Mesodermal cell (in vitro differentiated cells): Measurements from ENCODE around the gene XG.

Experiments used
- H3K27ac ChIP-seq: 2 replicates; pipeline ENCODE4 v1.7.0; 2013; ENCODE audit warnings: mild to moderate bottlenecking, low read depth, low read length, moderate library complexity; ENCODE audit not compliant: severe bottlenecking
- H3K36me3 ChIP-seq: 2 replicates; pipeline ENCODE4 v1.7.1; 2013; ENCODE audit warnings: mild to moderate bottlenecking, low read length, moderate library complexity; ENCODE audit not compliant: control insufficient read depth, insufficient read depth
- H3K4me1 ChIP-seq: one replicate; pipeline ENCODE4 v1.7.1; 2013; ENCODE audit warnings: mild to moderate bottlenecking, low read length; ENCODE audit not compliant: insufficient read depth, control insufficient read depth, poor library complexity, severe bottlenecking
- H3K4me3 ChIP-seq: 2 replicates; pipeline ENCODE4 v1.7.0; 2013; ENCODE audit warnings: low read length, control low read depth, mild to moderate bottlenecking; ENCODE audit not compliant: insufficient read depth, poor library complexity, severe bottlenecking; ENCODE audit errors: extremely low read depth
- H3K9me3 ChIP-seq: 2 replicates; pipeline ENCODE4 v1.7.1; 2013; ENCODE audit warnings: mild to moderate bottlenecking, low read length, moderate library complexity; ENCODE audit not compliant: control insufficient read depth
- WGBS, 2 experiments: methylation state at CpG; one replicate each; pipeline ENCODE4 v1.1.5; 2013; ENCODE audit warnings: missing lambda C conversion rate in 2 of 2; ENCODE audit not compliant: insufficient coverage in 2 of 2; 5-methylcytosine and 5-hydroxymethylcytosine counted together

Gene XG

DNA sequence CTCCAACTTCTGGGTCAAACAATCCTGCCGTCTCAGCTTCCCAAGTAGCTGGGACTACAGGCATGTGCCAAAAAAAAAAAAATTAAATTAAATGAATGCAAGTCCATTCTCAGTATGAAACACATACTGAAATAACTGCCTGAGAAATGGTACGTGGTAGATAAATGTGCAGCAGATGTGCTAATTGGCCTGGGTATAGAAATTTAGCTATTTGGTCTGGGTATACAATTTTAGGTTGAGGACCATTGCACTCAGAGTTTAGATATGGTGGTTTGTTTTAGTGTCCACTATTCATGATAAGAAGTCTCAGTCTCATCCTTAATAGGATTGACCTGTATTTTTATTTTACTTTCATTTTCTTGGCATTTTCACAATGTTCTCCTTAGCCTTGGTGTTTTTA, 86.1 kb downstream of the XG start:
- H3K4me3 ChIP-seq: no peak overlapping the region
- peaks cover 8% of the 10 kb centered on the region for H3K36me3 ChIP-seq
- no peak overlapping the region for H3K27ac ChIP-seq
- H3K9me3 ChIP-seq: peaks cover 5% of the 10 kb centered on the region
- no peaks in the 10 kb centered on the region for H3K4me1 ChIP-seq
- no CpG with 5 or more reads among the region's 2 CpGs for WGBS, 2 experiments

DNA sequence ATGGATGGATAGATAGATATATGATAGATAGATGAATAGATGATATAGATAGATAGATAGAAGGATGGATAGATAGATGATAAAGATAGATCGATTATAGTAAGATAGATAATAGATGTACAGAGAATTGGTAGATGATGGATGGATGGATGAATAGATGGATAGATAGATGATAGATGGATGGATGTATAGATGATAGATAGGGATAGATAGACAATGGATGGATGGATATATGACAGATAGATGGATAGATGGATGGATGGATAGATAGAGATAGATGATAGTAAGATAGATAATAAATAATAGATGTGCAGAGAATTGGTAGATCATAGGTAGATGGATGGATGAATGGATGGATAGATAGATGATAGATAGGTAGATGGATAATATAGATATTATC, 89.1 kb downstream of the XG start:
- no peak overlapping the region for H3K27ac ChIP-seq
- H3K9me3 ChIP-seq: peaks cover 5% of the 10 kb centered on the region
- no peak overlapping the region for H3K4me3 ChIP-seq
- H3K36me3 ChIP-seq: peaks cover 14% of the 10 kb centered on the region
- H3K4me1 ChIP-seq: no peaks in the 10 kb centered on the region
- 75 to 88% methylated on average over 1 of the region's 1 CpG for WGBS, 2 experiments

DNA sequence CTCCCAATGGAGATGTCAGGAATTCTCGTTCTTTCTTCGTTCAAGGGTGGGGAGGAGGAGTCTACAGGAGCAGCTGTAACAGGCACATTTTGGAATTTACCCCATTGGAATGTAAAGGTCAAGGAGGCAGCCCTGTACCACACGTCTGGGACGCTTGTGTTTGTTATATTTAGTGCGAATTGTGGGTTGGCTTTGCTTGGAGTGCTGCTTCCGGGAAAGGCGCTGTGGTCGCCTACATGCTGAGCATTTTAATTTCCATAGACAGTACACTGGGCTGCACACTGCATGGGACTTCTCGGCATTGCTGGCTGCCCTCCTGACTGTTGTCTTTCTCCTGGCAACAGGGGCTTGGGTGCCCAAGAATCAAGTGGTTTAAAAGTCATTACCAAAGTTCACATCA, 89.7 kb downstream of the XG start:
- 79 to 93% methylated on average over 2 to 6 of the region's 9 CpGs for WGBS, 2 experiments
- H3K36me3 ChIP-seq: peaks cover 14% of the 10 kb centered on the region
- no peak overlapping the region for H3K4me3 ChIP-seq
- no peaks in the 10 kb centered on the region for H3K4me1 ChIP-seq
- H3K27ac ChIP-seq: no peak overlapping the region
- peaks cover 5% of the 10 kb centered on the region for H3K9me3 ChIP-seq

DNA sequence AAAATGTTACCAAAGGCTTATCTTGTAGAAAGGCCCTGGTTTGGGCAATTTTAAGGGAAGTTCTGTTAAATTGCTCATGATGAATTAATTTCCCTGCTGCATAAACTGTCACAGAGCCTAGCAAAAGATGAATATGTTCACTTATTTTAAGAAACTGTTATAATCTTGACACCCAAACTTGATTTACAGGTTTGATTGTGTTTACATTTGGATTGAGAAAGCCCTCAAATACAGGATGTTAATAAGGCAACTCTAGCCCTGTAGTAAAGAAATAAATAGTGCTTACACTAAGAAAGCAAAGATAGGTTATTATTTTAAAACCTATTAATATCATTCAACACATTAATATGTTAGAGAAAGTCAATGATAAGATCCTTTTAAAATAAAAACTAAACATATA, 95.2 kb downstream of the XG start:
- no peak overlapping the region for H3K4me3 ChIP-seq
- peaks cover 4% of the 10 kb centered on the region for H3K4me1 ChIP-seq
- H3K9me3 ChIP-seq: no peaks in the 10 kb centered on the region
- H3K27ac ChIP-seq: no peak overlapping the region
- peaks cover 7% of the 10 kb centered on the region for H3K36me3 ChIP-seq

DNA sequence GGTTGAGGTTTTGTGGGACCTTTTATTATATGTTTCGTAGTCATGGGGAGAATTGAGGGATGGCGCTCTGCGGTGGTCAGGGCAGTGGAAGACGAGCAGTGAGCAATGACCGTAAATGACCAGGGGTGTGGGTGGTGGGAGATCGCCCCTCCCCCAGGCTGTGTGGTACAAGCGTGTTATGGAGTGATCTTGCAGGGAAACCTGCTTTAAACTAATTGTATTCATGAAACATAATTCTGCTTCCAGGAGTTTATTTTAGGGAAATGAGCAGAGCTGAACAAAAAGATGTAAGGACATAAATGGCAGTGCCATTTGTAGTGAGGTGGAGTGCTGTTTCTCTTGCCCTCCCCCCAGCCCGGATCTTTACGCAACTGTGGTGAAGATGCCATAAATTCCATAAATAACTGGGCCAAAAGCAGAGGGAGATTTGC, 97.0 kb downstream of the XG start:
- H3K36me3 ChIP-seq: peaks cover 9% of the 10 kb centered on the region
- 35 to 73% methylated on average over 2 to 5 of the region's 9 CpGs for WGBS, 2 experiments
- H3K4me1 ChIP-seq: peaks cover 4% of the 10 kb centered on the region
- no peak overlapping the region for H3K4me3 ChIP-seq
- H3K27ac ChIP-seq: peak overlapping the region; percentile 88
- H3K9me3 ChIP-seq: no peaks in the 10 kb centered on the region

DNA sequence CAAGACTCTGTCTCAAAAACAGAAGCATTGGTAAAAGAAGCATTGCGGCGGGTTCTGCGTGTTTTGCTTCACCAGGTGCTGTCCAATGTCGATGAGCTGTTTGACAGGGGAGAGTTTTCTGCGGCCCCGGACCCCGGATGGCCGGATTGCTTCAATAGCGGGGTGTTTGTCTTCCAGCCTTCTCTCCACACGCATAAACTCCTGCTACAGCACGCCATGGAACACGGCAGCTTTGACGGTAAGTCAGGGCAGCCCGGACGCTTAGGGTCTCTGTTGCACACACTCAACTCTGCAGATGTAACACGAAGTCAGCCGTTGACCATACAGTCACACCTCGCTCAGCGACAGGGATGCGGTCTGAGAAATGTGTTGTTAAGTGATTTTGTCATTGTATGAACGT, 103.1 kb downstream of the XG start:
- H3K4me1 ChIP-seq: peaks cover 4% of the 10 kb centered on the region
- H3K9me3 ChIP-seq: no peaks in the 10 kb centered on the region
- WGBS, 2 experiments: 97 to 98% methylated on average over 4 to 12 of the region's 21 CpGs
- H3K4me3 ChIP-seq: no peak overlapping the region
- H3K27ac ChIP-seq: no peak overlapping the region
- peaks cover 32% of the 10 kb centered on the region for H3K36me3 ChIP-seq

DNA sequence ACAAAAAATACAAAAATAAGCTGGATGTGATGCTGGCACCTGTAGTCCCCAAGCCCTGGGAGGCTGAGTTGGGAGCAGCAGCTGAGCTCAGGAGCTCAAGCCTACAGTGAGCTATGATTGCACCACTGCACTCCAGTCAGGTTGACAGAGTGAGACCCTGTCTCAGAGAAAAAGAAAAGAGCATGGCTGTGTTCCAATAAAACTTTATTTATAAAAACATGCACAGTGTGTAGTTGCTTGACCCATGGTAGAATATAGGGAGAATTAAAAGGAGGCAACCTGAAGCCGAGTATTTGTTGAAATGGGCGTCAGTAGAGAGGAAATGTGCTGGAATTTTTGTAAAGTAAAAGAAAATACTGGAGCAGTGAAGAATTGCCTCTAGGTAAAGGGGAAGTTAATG, 103.9 kb downstream of the XG start:
- H3K27ac ChIP-seq: no peak overlapping the region
- no peak overlapping the region for H3K4me3 ChIP-seq
- WGBS, 2 experiments: 96% methylated on average over 2 of the region's 2 CpGs; no CpG with 5 or more reads in 1 of the 2 experiments
- no peaks in the 10 kb centered on the region for H3K9me3 ChIP-seq
- H3K4me1 ChIP-seq: peaks cover 2% of the 10 kb centered on the region
- peaks cover 32% of the 10 kb centered on the region for H3K36me3 ChIP-seq

DNA sequence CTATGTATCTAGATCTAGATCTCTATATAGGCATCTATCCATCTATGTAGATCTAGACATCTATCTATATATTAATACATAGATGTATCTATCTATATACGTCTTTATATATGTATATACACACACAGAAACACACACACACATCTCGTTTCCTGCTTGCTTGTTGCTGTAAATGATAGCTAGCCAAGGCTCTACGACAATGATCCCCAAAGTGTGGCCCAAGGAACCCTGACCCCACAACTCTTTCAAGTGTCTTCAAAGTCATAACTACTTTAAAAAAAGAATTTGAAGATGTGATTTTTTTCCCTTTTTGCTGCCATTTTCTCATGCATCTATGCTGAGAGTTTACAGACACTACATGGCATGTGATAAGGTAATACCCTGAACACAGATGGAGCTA, 105.7 kb downstream of the XG start:
- peaks cover 40% of the 10 kb centered on the region for H3K36me3 ChIP-seq
- H3K4me3 ChIP-seq: no peak overlapping the region
- no peaks in the 10 kb centered on the region for H3K4me1 ChIP-seq
- no peak overlapping the region for H3K27ac ChIP-seq
- WGBS, 2 experiments: no CpG with 5 or more reads among the region's 3 CpGs
- H3K9me3 ChIP-seq: no peaks in the 10 kb centered on the region

DNA sequence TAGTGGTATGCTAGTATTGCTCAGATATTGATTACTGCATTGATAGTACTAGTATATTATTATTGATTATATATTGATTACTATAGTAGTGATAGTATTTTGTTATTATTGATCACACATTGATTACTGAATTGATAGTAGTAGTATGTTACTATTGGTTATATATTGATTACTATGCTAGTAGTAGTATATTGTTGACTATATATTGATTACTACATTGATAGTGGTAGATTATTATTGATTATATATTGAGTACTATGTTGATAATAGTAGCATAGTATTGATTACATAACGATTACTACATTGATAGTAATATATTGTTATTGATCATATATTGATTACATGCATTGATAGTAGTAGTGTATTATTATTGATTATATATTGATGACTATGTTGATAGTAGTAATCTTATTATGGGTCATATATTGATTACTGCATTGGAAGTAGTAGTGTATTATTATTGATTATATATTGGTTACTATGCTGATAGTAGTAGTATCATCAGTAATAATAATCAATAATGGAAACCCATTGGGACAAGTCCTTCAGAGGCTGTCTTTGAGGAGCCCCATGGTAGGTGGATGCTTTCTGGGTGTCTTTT, 107.5 kb downstream of the XG start:
- Histone ChIP-seq H3K27ac (no peak overlapping the region), H3K4me3 (no peak overlapping the region), H3K4me1 (peaks cover 3% of the 10 kb centered on the region), H3K9me3 (no peaks in the 10 kb centered on the region), H3K36me3 (peaks cover 39% of the 10 kb centered on the region)
- WGBS, 2 experiments: no CpG with 5 or more reads among the region's 1 CpG

DNA sequence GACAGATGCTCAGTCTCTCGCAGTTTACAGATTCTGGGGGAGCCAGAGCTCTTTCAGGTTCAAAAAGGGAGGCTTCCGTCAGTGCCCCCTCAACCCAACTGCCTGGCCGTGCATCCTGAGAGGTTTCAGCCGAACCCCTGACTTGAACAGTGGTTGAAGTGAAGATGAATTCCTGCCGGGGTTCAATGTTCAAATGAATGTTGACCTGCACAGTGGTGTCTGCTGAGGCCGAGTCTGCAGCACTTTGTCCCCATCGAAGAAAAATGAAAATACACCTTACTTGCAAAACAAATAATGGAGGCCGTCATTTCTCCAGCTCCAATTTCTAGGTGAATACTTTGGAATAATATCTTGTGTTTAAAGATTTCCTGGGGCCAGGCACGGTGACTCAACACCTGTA, 110.6 kb downstream of the XG start:
- no peaks in the 10 kb centered on the region for H3K9me3 ChIP-seq
- 96 to 97% methylated on average over 4 of the region's 9 CpGs for WGBS, 2 experiments
- no peak overlapping the region for H3K4me3 ChIP-seq
- H3K36me3 ChIP-seq: peaks cover 37% of the 10 kb centered on the region
- peaks cover 3% of the 10 kb centered on the region for H3K4me1 ChIP-seq
- no peak overlapping the region for H3K27ac ChIP-seq

DNA sequence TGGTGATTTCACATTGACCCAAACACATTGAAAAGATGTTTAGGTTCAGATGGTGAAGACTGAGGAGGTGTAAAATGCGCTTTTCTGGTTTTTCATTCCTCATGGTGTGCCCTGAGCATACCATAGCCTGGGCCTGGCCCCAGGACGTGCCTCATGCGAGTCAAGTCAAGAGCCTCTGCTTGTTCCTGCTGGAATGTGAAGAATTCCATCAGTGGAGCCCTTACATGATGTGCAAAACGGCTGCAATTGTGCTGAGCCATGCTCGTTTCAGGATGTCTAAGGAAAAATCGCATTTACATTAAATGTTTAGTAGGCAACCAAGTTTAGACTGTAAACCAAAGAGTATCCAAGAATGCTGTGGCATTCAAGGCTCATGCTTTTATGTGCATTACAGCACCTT, 111.8 kb downstream of the XG start:
- 17 to 39% methylated on average over 2 to 3 of the region's 6 CpGs for WGBS, 2 experiments
- peak overlapping the region; percentile 16 for H3K27ac ChIP-seq
- H3K36me3 ChIP-seq: peaks cover 31% of the 10 kb centered on the region
- no peaks in the 10 kb centered on the region for H3K9me3 ChIP-seq
- no peak overlapping the region for H3K4me3 ChIP-seq
- H3K4me1 ChIP-seq: peaks cover 3% of the 10 kb centered on the region
